Astrocyte of the spinal cord (primary cell): Measurements from ENCODE around the gene DSCAM.
A peak's percentile ranks its signal among the peaks of the same experiment; 100 is the strongest.

ENCODE experiments used
- DNase-seq: peaks from one replicate; pipeline ENCODE4 v3.0.0; 2011; ENCODE audit warnings: low read depth, low spot score
- H3K4me3 ChIP-seq: 2 replicates; pipeline ENCODE4 v1.5.1; 2011; ENCODE audit warnings: low read depth, mild to moderate bottlenecking, low read length, moderate library complexity
- CTCF ChIP-seq: IDR thresholded peaks from 2 replicates; pipeline ENCODE4 v1.5.1; 2012; ENCODE audit warnings: low read depth, mild to moderate bottlenecking, low read length, inconsistent platforms
- in situ Hi-C: cut with HindIII; loops from 2 replicates; pipeline ENCODE4 v1.10.0; 2017; ENCODE audit warnings: low sequenced_read_pairs

The DSCAM gene

GRCh38 chr21:40066221-40066620, 780.7 kb downstream of the DSCAM start:
- TF ChIP-seq CTCF, result no peak
- in situ Hi-C loops, result no loop called here
- no peak for DNase-seq
- no peak overlapping the region for H3K4me3 ChIP-seq

GRCh38 chr21:40060083-40060677, 786.8 kb downstream of the DSCAM start:
- no peak for DNase-seq
- TF ChIP-seq CTCF, result no peak
- in situ Hi-C loops, result no loop called here
- H3K4me3 ChIP-seq, result no peak overlapping the region

- DNase-seq, result no peak
- no peak overlapping the region for H3K4me3 ChIP-seq
- in situ Hi-C loops, result no loop called here
- no peak for TF ChIP-seq CTCF
Measured at GRCh38 chr21:40057331-40057730, 789.6 kb downstream of the DSCAM start.

GRCh38 chr21:40056031-40056430, 790.9 kb downstream of the DSCAM start:
- in situ Hi-C loops, result no loop called here
- no peak for TF ChIP-seq CTCF
- no peak for DNase-seq
- no peak overlapping the region for H3K4me3 ChIP-seq

GRCh38 chr21:40054403-40054802, 792.6 kb downstream of the DSCAM start:
- peak; percentile 57 for DNase-seq
- in situ Hi-C loops, result no loop called here
- no peak overlapping the region for H3K4me3 ChIP-seq
- TF ChIP-seq CTCF, result no peak

- no peak overlapping the region for H3K4me3 ChIP-seq
- no peak for TF ChIP-seq CTCF
- peak; percentile 43 for DNase-seq
- in situ Hi-C loops, result no loop called here
Measured at GRCh38 chr21:40053007-40053406, 794.0 kb downstream of the DSCAM start.

- H3K4me3 ChIP-seq, result no peak overlapping the region
- DNase-seq, result no peak
- in situ Hi-C loops, result no loop called here
- TF ChIP-seq CTCF, result no peak
Measured at GRCh38 chr21:40052276-40052675, 794.7 kb downstream of the DSCAM start.
